NCI-H82 treated with DMSO at 0.1 percent for 48 hours (cell line): ENCODE results near the gene CCKAR.

Source experiments
- DNase-seq: peaks from one replicate; lab custom pipeline; 2025; ENCODE audit not compliant: unreplicated experiment; lab: John Stamatoyannopoulos, UW

Gene CCKAR

DNA sequence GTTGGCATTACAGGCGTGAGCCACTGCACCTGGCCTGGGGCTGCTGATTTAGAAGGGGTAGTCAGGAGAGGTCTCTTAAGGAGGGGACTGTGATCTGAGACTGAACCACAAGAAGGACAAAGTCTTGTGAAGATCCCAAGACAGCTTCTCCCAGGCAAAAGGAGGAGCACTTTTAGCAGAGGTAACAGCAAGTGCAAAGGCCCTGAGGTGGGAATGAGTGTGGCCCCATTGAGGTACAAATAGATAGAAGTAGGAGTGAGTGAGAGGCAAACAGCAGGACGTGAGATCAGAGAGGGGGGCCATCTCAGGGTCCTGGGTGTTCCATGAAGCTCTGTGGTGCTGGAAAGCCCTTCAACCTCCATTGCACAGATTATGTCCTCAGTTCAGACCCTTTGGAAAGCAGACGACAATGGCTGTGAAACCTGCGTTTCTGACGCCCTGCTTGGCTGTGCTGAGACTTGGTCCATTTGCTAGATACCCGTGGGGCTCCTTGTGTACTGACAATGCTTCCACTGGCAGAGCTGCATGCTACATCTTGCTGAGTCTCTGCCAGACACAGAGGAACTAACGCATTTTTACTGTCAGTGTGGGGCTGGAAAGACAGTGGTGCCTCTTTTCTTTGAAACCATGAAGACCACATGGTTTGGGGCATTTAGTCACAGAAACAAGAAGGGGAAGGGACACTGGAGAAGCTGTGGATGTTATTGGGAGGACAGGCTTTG is 1.3 kb upstream of the CCKAR start:
- DNase-seq, result no peak

DNA sequence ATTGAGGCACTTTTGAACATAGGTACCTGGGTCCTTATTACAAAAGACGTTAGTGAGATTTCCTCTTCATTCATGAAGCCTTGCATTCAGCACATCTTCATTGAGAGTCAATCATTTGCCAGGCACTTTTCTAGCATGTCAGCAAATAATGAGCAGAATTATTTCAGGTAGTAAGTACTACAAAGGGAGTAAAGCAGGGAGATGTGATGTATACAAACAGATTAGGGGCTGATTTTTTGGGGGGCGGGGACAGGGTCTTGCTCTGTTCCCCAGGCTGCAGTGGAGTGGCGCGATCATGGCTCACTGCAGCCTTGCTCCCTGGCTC is 638 bp upstream of the CCKAR start:
- no peak for DNase-seq

DNA sequence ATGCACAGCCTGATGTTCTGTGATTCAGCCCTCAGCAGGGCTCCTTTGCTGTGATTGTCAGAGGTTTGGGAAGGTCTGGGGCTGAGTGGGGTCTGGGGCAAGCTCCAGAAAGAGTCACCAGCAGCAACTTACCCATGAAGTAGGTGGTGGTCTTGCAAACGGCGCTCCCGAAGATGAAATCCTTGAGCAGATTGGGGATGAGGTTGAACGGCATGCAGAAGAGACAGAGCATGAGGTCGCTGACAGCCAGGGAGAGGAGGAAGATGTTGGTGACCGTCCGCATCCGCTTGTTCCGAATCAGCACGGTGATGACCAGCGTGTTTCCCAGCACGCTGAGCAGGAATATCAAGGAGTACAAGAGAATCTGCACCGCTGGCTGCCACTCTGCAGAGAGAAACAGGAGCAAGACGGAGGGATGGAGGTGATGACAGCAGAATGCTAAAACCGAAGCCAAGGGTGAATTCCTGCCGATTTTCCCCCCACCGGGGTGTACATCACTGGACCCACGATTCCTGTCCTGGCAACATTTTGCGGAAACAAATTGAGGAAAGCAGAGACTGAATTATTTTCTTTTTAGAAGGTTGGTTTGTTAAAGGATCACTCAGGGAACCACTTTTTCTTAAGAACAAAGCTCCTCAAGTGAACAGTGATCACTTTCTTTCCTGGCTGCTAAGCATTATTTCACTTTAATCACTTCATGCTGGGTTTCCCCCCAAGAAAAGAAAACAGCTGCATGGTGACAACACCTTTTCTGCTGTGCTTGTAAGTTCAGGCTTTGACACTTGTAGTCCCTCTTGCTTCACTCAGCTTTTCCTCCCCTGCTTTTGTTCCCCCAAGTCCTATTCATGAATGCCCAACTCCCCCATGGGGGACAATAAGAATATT is 941 bp downstream of the CCKAR start:
- no peak for DNase-seq

DNA sequence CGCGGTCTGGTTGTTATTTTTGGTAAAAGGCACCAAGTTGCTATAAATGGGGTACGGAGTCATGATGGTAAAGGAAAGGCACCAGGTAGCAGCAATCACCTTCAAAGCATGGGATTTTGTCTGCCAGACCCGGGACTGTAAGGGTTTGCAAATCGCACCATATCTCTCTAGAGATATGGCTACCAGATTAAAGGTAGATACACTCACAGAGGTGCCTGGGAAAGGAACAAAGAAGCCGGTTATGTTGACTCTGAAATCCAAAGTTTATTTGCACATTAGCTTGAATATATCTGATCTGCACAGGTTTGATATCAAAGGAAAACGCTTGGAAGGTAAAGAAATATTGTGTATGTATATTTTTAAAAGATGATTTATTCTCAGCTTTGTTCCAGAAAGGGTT is 4.6 kb downstream of the CCKAR start:
- DNase-seq, result no peak

DNA sequence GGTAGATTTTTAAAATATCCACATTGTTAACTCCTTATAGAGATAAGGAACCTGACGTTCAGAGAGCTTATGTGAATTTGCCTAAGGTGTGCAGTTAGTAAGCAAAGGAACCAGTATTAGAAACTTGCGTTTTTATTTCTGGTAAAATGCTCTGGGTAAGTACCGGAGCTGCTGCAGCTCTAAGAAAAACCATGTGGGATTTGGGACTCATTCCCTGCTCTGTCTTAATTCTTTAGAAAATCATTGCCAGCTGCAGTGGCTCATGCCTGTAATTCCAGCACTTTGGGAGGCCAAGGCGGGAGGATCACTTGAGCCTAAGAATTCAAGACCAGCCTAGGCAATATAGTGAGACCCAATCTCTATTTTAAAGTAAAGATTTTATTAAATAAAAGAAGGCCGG is 5.8 kb downstream of the CCKAR start:
- DNase-seq, result no peak

GRCh38 chr4:26484032-26484515 is 6.2 kb downstream of the CCKAR start:
- DNase-seq, result no peak

DNA sequence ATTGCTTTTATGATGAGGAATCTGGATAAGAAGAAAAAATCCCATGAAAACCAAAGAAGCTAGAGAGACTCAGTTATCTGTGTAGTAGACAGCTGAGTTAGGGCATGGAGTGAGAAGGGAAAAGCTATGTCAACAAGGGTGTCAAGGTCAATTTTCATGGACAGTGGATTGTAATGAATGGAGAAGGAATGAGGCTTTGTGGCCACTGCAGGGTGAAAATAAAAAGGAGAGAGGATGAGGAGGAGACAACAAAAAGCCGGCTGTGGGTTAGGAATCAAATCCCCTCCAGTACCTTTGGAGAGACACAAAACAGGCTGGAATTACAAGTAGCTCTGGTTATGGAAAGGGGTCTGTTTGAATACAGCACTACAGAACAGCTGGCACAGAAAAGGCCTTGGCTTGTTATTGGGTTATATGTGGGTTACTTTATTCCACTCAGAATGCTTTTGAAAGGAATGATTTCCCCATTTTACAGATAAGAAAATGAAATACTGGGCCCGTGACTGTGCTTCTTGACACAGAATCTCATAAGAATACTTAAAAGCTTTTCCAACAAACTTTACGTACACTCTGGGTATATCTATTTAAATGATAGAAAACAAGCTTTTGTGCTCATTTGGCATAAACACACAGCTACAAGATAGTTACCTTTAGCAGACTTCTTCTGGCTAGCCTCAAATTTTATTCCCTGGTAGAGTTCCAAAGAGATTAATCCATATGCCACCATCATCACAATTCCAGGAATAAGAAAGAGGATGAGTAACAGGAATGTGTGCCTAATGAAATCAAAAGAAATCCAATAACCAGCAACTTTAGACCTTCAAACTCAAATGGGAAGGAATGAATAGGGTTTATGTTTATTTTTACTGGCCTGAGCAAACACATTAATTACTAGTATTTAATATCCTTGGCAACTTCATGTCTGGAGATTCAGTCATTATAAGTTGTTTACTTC is 7.5 kb downstream of the CCKAR start:
- DNase-seq, result no peak

- no peak for DNase-seq
These were observed 12.0 kb downstream of the CCKAR start for GRCh38 chr4:26478330-26478729.

GRCh38 chr4:26476545-26476944 is 13.7 kb downstream of the CCKAR start:
- no peak for DNase-seq

GRCh38 chr4:26475716-26476115 is 14.6 kb downstream of the CCKAR start:
- DNase-seq, result no peak

GRCh38 chr4:26474551-26474950 is 15.7 kb downstream of the CCKAR start:
- no peak for DNase-seq

DNA sequence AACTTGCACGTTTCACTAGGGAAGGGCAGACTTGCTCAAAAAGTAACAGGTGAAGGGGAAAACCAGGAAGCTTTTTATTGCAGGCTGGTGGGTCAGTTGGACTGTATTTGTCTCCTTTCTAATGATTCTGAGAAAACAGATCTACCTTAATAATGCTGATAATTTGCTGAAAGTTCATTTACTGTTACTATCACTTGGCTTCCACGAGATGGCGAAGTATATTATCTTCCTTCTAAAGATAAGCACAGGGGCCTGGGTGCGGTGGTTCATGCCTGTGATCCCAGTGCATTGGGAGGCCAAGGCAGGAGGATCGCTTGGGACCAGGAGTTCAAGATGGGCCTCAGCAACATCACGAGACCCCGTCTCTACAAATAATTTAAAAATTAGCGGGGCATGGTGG is 16.4 kb downstream of the CCKAR start:
- DNase-seq, result no peak

DNA sequence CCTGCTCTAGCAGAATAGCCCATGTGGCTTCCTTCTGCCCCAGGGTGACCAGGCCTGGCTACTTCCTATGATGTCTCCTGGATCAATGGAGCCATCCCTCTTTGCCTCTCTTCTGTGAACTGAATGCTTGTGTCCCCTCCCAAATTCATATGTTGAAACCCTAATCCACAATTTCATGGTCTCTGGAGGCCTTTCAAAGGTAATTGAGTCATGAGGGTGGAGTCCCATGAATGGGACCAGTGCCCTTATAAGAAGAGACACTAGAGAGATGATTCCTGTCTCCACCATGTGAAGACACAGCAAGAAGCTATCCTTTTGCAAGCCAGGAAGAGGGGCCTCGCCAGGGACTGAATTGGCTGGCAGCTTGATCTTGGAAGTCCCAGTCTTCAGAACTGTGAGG is 18.4 kb downstream of the CCKAR start:
- DNase-seq, result no peak

- DNase-seq, result no peak
These were observed 21.3 kb downstream of the CCKAR start for GRCh38 chr4:26468977-26469376.

- no peak for DNase-seq
These were observed 21.9 kb downstream of the CCKAR start for GRCh38 chr4:26468283-26468949.

- DNase-seq, result no peak
These were observed 22.6 kb downstream of the CCKAR start for GRCh38 chr4:26467724-26468123.

DNA sequence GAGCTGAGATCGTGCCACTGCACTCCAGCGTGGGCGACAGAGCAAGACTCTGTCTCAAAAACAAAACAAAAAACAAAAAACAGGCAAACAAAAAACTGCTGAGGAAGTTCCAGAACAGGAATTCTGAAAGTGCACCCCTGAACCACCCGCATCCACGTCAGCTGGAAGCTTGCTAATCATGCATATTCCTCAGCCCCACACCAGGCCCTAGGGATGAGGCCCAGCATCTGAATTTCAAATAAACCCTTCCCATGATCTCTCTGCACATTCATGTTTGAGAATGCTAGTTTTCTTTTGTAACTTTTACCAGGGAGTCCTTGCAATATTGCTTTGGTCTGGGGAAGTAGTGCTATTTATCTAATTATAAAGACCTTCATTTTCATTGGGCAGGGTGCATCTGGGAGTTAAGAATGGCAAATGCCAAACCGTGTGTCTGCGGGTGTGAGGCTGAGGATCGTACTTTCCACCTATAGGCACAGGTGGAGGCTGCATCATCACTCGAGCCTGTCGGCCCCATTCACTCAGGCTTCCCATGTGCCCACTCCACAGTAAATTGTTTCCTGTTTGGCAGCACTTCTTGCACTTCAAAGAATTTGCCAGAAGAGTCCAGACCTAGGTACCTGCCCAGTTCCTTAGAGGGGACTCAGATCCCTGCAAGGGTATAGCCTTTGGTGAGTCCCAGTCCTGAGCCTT is 23.6 kb downstream of the CCKAR start:
- no peak for DNase-seq

DNA sequence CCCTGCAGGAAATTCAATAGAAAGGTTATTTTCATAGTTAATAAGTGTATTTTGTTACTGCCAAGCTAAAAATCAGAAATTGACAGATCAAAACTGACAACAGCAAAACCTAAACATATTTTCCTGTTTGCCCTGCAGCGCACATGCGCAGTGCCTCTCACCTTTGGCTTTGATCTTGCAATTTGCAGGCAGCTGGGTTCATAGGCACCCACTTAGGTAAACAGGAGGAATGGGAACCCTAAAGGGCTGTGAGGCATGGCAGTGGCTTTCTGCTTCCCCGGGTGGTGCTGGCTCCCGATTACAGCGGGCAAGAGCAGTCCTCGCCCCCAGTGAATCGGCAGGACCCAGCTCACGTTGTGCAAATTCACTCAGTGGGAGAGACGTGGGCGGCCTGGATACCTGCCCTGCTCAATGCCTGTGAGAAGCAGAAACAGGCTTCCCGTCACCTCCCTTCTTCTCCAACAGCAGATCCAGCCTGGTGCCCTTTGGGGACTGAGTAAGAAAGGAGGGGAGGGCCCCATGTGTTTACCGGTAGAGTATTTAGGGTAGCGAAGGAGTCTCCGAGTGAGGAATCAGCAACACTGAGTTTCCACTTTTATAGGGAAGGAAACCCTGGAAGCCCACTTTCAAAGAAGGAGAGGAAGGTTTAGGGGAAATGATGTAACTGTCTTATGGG is 25.7 kb downstream of the CCKAR start:
- DNase-seq, result no peak

DNA sequence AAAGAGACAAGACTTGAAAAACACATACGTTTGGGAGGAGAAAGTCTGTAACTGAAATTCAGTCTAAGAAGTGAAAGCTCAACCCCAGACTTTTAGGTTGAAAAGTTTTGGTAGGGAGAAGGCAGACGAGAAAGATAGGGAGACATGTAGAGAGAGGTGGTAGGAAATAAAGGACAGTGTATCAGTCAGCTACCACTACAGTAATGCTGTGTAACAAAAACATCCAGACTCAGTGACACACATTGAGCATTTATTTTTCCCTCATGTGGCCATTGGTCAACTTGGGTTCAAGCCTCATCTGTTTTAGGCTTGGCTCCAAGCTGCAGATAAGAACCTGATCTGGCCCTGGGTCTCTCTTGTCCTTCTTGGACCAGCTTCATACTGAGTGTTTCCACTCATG is 26.9 kb downstream of the CCKAR start:
- DNase-seq, result no peak

DNA sequence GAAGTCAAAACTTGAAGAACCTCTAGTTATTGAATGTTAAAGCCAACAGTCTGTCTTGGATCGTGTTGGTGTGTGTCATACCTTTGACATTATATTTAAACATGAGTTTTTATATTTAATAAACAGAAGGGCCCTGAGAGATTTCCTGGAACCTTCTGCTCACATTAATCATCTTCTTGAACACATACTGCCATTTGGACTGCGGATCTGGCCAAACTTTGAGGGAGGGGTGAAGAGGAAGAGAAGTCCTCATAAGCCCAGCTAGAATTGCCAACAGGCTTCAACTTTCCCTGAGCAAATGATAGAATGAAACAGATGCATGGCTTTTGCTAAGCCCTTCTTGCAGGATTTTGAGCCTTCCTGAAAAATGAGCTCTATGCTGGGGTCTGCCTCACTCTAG is 27.4 kb downstream of the CCKAR start:
- DNase-seq, result no peak
